GM15510 (cell line): Measurements from ENCODE around the gene NKRF.

Source experiments
- POLR2A ChIP-seq: IDR thresholded peaks from 3 replicates; pipeline ENCODE4 v1.6.1; 2011; ENCODE audit warnings: borderline replicate concordance; ENCODE audit not compliant: insufficient read length; ENCODE audit errors: extremely low read depth

The NKRF gene

GRCh38 chrX:119606280-119607017, at the start of gene NKRF:
Gene NKRF (minus strand): TSS chrX:119606424.
- TF ChIP-seq POLR2A = peak; percentile 88

DNA sequence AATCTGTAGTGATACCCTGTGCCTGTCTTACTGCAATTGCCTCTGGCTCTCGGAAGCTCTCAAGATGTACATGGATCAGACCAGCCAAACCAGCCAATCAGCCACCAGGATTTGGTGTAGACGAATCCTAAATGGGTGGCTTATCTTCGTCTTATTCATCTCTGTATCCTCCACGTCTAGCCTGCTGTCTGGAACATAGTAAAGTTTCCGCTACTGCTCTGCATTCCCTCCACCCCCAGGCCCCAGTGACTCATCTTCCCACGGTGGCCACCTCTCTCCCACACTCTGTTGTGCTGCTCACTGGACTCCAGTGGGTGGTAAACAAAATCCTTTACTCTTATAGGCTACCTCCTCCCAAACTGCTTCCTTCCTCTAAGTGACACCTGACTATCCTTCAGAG, 48.9 kb upstream of the NKRF start:
- no peak for TF ChIP-seq POLR2A

- TF ChIP-seq POLR2A = no peak
Observed at GRCh38 chrX:119654112-119654531, 47.9 kb upstream of the NKRF start.

DNA sequence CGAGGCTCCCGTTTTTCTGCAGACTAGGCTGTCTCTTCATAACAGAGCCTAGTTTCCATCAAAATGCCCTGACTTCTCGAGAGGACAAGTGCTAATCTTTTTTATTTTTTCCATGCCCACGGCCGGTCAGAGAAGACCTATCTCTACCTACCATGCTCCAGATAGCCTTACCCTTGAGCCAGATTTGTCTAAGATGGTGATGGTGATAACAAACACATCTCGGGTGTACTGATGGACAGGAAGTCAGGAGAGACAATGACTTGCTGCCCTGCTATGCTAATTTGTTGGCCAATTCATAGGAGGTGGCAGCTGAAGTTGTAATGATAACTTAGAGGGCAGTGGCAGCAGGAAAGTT, 42.2 kb upstream of the NKRF start:
- TF ChIP-seq POLR2A = no peak

- TF ChIP-seq POLR2A = no peak
Observed at GRCh38 chrX:119647552-119648420, 41.6 kb upstream of the NKRF start.

DNA sequence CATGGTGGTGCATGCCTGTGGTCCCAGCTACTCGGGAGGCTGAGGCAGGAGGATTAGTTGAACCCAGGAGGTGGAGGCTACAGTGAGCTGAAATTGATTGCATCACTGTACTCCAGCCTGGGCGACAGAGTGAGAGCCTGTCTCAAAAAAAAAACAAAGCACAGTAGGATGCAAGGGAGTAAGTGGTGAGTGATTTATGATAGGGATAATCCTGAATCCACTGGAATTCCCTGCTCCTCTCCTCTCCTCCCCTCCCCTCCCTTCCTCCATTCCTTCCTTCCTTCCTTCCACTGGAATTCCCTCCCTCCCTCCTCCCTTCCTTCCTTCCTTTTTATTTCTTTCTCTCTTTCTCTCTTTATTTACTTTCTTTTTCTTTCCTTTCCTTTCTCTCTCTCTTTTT, 40.9 kb upstream of the NKRF start:
- TF ChIP-seq POLR2A = no peak

GRCh38 chrX:119646515-119646914, 40.3 kb upstream of the NKRF start:
- no peak for TF ChIP-seq POLR2A

GRCh38 chrX:119643696-119644095, 37.5 kb upstream of the NKRF start:
- TF ChIP-seq POLR2A = no peak

DNA sequence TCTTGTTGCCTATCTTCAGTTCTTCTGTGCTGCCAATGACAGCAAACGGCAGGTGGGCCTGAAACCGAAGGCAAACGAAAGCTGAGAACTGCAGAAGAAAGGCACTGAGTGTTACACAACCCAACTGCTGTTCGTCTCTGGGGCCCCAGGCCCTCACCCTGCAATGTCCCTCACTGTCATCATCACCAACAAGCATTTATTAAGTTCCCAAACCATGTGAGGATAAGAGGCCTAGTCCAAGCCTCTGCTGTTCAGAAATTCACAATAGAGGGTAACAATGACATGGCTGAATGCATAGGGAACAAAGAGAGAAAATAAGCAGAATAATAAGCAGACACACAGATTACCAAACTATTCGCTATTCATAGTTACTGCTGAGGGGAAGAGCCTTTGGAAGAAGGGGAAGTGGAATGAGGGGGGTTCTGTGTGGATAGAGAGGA, 34.5 kb upstream of the NKRF start:
- TF ChIP-seq POLR2A = no peak

DNA sequence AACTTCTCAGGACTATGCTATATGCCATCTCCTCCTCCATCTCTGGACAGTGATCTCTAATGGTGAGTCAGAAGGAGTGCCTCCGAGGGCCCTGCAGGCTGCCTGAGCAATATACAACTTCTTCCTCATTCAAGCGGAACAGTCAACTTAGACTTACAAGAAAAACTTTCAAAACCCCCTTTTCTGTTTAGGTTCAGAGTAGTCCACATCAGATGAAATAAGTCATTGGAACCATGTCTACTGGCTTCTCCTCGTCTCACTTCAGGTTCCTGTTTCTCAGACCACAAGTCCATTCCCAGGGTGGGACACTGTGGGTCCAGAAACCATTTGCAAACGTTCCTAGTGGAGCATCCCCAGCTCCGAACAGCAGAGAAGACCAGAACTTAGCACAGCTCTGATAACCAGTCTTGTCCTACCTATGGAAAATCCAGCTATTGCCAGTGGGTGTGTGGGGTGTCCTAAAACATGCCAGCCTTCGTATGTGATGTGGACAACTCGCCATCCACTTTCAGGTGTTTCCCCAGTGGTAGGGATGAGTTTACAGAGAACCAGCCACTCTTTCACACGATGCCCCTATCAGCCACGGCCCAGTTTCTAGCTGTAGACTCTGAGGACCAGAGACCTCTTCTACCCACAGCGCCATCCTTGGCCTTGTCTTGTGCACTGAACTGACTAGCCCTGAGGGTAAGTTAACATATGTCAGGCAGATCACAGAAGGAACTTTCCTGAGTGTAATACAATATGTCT, 32.7 kb upstream of the NKRF start:
- TF ChIP-seq POLR2A = no peak

- TF ChIP-seq POLR2A = no peak
Observed at GRCh38 chrX:119636419-119636818, 30.2 kb upstream of the NKRF start.

DNA sequence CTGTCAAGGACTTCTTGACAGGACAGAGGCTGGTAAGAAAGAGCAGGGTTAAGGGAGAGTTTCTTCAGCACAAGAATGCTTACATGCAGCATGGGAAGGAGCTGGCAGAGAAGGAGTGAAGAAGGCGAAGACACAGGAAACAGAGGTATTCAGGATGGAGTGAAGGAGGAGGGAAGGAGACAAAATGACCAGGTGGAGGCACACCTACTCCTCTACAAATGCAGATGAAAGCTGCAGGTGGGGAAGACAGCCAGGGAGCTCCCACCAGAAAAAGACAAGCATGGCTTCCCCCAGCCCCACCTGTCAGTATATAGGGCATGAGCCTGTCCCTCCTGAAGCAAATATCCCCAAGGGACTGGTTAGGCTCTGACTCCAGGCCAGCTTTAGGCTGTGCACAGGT, 29.6 kb upstream of the NKRF start:
- TF ChIP-seq POLR2A = no peak

DNA sequence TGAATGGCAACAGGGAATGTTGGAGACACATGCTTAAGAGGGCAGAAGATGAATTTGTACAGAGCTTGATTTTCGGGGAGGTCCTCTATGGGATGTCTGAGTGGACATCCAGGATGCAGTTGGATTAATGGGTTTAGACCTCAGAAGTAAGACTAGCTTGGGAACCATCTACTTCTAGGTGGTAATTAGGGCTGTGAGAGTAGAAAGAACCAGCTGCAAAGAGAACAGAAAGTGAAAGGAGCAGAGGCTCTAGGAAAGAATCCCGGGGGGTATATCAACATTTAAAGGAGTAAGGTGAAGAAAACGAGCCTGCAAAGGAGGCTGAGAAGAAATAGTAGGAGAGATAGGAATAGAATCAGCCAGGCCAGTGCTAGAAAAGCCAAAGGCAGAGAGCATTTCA, 29.0 kb upstream of the NKRF start:
- no peak for TF ChIP-seq POLR2A

DNA sequence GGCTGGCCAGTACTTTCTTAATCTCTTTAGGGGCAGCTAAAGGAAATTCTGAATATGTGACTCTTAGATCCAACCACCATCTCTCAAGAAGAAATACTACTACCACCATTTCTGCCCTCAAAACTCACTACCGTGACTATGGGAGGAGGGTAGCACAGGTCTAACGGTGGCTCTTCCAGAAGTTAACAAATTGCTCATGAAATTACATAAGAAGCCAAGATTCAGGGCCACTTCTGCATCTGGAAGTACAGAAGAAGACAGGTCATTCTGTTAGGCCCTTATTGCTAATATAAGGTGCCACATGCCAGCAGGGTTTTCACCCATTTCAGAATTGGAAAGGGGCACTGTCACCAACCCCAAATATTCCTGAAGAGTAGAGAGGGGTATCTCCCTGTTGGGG, 19.6 kb upstream of the NKRF start:
- TF ChIP-seq POLR2A = no peak
